ENCODE measurements around the gene CDK9. TPM values are rescaled to one million over a fixed set of nuclear protein-coding genes. Genes with fewer than 3 reads are reported as not detected.
A peak's percentile ranks its signal among the peaks of the same experiment; 100 is the strongest.

CDK9 gene
- total RNA-seq: 132 and 137 TPM in 2 replicates

DNA sequence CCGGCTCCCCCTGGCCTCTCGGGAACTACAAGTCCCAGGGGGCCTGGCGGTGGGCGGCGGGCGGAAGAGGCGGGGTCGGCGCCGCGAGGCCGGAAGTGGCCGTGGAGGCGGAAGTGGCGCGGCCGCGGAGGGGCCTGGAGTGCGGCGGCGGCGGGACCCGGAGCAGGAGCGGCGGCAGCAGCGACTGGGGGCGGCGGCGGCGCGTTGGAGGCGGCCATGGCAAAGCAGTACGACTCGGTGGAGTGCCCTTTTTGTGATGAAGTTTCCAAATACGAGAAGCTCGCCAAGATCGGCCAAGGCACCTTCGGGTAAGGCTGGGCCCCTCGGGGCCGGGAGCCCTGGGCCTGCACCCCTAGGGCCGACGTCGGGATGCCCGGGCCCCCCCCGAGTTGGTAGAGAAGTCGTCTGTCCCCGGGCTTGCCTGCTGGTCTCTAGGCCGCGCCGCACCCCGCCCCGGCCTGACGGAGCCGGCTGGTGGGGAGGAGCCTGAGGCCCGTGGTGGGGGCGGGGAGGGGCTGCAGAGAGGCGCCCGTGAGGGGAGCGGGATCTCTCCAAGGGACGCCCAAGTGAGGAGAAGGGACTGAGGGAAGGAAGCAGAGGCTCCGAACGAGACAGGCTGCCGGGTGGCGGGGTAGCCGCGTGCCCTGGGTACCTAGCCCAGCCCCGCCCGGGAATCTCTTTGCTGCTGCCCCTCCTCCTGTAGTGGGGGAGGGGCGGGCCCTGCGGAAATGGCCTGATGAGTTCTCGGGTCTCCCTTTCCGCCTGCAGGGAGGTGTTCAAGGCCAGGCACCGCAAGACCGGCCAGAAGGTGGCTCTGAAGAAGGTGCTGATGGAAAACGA, at the start of gene CDK9:
TSS of gene CDK9 (plus strand) at position 102 of the 840 bp plus-strand sequence. CDS start at position 217, 115 bp downstream.
- TF ChIP-seq, protein P1, sequence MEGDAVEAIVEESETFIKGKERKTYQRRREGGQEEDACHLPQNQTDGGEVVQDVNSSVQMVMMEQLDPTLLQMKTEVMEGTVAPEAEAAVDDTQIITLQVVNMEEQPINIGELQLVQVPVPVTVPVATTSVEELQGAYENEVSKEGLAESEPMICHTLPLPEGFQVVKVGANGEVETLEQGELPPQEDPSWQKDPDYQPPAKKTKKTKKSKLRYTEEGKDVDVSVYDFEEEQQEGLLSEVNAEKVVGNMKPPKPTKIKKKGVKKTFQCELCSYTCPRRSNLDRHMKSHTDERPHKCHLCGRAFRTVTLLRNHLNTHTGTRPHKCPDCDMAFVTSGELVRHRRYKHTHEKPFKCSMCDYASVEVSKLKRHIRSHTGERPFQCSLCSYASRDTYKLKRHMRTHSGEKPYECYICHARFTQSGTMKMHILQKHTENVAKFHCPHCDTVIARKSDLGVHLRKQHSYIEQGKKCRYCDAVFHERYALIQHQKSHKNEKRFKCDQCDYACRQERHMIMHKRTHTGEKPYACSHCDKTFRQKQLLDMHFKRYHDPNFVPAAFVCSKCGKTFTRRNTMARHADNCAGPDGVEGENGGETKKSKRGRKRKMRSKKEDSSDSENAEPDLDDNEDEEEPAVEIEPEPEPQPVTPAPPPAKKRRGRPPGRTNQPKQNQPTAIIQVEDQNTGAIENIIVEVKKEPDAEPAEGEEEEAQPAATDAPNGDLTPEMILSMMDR (IDR thresholded peaks at IDR 0.05): no peak
- Mint-ChIP-seq H3K36me3 (ENCODE audit: low read depth) (peaks cover 43% of the 10 kb centered on the region), H3K4me3 (peak within 1 kb of the TSS; percentile 92), H3K27ac (peak within 1 kb of the TSS; percentile 97), H3K27me3 (no peaks in the 10 kb centered on the region), H3K9me3 (no peaks in the 10 kb centered on the region), H3K4me1 (peaks cover 60% of the 10 kb centered on the region)
- DNase-seq (peak; percentile 98), ATAC-seq (ENCODE audit: low read depth) (peak; percentile 56)
- intact Hi-C loops (cut with micrococcal nuclease): loop anchor here (1.0 to 2.0 kb wide), 11 partner anchors 10 to 282 kb away; partner anchors contain the start of genes FPGS, PTRH1, ST6GALNAC4 and TOR2A
- CTCF ChIA-PET: interaction anchor here (0.6 to 6.2 kb wide), 14 partner anchors 10 to 283 kb away, joined by 3 to 39 read pairs (median 4); partner anchors contain the start of genes FPGS and TOR2A
- POLR2A ChIA-PET: interaction anchor here (0.7 to 5.8 kb wide), 18 partner anchors 8 to 389 kb away, joined by 3 to 96 read pairs (median 4); partner anchors contain the start of genes FPGS, LRSAM1, NAIF1 and RPL12

DNA sequence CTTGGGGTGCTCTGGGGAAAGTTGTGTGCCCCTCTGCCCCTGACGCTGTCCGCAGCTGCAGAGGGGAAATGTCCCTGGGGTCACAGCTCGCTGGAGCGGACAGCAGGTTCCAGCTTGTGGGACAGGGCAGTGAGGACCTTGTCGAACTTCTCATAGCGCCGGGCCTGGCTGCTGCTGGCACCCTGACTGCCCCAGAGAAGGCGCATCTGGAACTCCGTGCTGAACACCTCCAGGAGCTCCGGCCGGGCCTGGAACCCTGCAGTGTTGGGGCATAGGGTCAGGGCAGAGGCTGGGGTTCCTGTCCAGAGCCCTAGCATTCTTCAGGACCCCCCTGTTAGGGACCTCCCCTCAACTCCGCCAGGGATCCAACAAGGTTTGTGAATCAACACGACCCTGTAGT, 47.2 kb upstream of the CDK9 start:
- POLR2A ChIA-PET: no interaction called here
- no peaks in the 10 kb centered on the region for H3K9me3 Mint-ChIP-seq
- DNase-seq (no peak), ATAC-seq (ENCODE audit: low read depth) (no peak)
- intact Hi-C loops (cut with micrococcal nuclease): no loop called here
- peaks cover 51% of the 10 kb centered on the region for H3K36me3 Mint-ChIP-seq (ENCODE audit: low read depth)
- no peak overlapping the region for H3K4me3 Mint-ChIP-seq
- H3K4me1 Mint-ChIP-seq: peaks cover 12% of the 10 kb centered on the region
- no peaks in the 10 kb centered on the region for H3K27me3 Mint-ChIP-seq
- TF ChIP-seq, protein P1 (IDR thresholded peaks at IDR 0.05): no peak
- CTCF ChIA-PET: interaction anchor here (1.1 kb wide), 1 partner anchor 131 kb away, joined by 3 read pairs; no protein-coding TSS in a partner anchor
- no peak overlapping the region for H3K27ac Mint-ChIP-seq

DNA sequence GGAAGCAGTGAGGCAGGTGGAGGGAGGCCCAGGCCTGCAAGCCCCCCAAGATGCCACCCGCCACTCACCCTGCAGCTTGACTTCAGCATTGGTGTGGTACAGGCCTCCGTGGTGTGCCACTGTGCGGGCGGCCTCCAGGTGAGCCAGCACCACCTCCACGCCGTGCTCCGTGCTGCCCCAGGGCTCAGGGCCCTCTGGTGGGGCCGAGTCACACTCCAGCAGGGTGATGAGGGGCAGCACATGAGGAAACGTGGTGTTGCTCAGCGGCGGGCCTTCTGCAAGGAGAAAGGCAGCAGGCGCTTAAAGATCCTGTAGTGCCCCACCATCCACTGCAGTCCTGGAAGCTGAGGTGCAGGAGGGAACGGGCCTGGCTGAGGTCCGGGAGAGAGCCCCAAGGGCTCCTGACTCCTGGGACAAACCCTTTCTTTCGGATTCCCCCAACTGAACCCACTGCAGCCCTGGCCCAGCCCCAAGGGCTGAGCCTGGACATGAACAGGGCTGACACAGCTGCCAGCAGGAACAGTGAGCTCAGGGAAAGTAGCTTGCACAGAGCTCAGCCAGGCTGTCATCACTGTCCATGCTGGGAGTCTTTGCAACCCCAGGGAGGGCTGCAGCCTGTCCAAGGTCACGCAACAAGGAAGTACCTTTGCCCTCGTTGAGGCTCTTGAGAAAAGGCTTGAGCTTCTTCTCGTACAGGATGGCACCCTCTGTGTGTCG, 46.1 kb upstream of the CDK9 start:
- ChIA-PET POLR2A (no interaction called here), CTCF (no interaction called here)
- no peak overlapping the region for H3K27ac Mint-ChIP-seq
- peaks cover 5% of the 10 kb centered on the region for H3K4me1 Mint-ChIP-seq
- TF ChIP-seq, protein P1 (IDR thresholded peaks at IDR 0.05): no peak
- no peaks in the 10 kb centered on the region for H3K27me3 Mint-ChIP-seq
- no peaks in the 10 kb centered on the region for H3K9me3 Mint-ChIP-seq
- H3K4me3 Mint-ChIP-seq: no peak overlapping the region
- intact Hi-C loops (cut with micrococcal nuclease): no loop called here
- DNase-seq (no peak), ATAC-seq (ENCODE audit: low read depth) (no peak)
- peaks cover 60% of the 10 kb centered on the region for H3K36me3 Mint-ChIP-seq (ENCODE audit: low read depth)

DNA sequence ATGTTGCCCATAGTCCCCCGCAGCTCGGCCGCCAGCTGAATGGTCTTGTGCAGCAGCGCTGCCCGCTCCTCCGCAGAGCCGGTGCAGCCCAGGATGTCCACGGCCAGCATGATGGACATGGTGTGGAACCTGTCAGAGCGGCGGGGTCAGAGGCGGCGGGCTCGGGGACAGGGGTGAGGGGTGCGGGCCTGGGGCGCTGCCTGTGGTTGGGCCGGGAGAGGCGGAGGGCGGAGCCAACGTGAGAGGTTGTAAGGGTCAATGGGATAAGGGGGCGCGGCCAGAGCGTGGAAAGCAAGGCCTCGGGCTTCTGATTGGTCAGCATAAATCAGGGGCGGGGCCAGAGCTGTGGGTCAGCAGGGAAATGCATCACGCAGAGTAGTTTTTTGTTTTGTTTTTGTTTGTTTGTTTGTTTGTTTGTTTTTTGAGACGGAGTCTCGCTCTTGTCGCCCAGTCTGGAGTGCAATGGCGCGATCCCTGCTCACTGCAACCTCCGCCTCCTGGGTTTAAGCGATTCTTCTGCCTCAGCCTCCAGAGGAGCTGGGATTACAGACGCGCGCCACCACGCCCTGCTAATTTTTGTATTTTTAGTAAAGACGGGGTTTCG, 43.9 kb upstream of the CDK9 start:
- no peak overlapping the region for H3K27ac Mint-ChIP-seq
- no peaks in the 10 kb centered on the region for H3K4me1 Mint-ChIP-seq
- no peak for ATAC-seq (ENCODE audit: low read depth)
- H3K27me3 Mint-ChIP-seq: no peaks in the 10 kb centered on the region
- CTCF ChIA-PET: interaction anchor here (2.0 kb wide), 1 partner anchor 128 kb away, joined by 8 read pairs; no protein-coding TSS in a partner anchor
- intact Hi-C loops (cut with micrococcal nuclease): no loop called here
- no peak overlapping the region for H3K4me3 Mint-ChIP-seq
- POLR2A ChIA-PET: interaction anchor here (0.6 to 1.5 kb wide), 3 partner anchors 13 to 43 kb away, joined by 3 read pairs; no protein-coding TSS in a partner anchor
- H3K9me3 Mint-ChIP-seq: no peaks in the 10 kb centered on the region
- H3K36me3 Mint-ChIP-seq (ENCODE audit: low read depth): peaks cover 81% of the 10 kb centered on the region
- TF ChIP-seq, protein P1 (IDR thresholded peaks at IDR 0.05): no peak
- DNase-seq: no peak
